Measurements from ENCODE around the gene AIRE. TPM values are rescaled to one million over a fixed set of nuclear protein-coding genes. Genes with fewer than 3 reads are reported as not detected.
A peak's percentile ranks its signal among the peaks of the same experiment; 100 is the strongest.
"Not testable (repeated sequence)": the region's sequence is repeated elsewhere in the genome, so short reads cannot be mapped to it uniquely, and the experiment has no call there.

Gene AIRE
- total RNA-seq, 1 experiment from 2014 or later, result not detected

DNA sequence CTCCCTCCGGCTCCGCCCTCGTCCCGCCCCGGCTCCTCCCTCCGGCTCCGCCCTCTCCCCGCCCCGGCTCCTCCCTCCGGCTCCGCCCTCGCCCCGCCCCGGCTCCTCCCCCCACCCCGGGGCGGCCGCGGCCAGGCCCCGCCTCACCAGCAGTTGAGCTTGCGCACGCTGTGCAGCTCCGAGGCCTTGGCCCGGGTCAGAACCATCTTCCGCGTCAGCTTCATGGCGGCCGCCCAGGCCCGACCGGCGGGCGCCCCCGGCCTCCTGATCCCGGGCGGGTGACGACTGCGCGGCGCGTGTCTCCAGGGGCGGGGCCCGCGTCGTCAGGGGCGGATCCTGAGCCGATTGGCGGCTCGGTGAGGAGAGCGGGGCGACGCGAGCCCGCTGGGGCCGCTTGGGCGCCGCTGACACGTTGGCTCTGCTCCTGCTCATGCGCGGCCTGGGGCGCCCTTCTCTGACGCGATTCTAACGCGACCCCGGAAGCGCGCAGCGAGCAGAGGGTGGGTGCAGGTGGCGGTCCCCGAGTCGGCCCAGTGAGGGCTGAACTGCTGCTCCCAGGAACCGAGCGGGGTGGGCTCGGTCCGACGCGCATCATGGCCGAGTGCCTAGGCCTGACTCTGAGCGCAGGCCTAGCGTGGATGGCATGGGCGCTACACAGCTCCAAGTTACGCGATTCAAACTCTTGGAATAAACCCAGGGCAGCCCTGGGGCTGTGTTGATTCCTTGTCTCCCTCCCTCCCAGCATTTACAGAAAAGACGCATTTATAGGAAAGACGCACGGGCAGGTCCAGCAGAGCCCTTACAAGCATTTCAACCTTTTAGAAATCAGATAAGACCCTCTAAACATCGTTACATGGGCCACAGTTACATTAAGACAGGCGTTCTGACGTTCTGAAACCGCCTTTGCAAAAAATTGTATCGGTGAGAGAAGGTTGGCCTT, 53.6 kb downstream of the AIRE start, which contains the start of gene CFAP410:
TSS of gene CFAP410 (minus strand) at position 420 of the 940 bp plus-strand sequence. CDS start at position 224, 196 bp downstream.
- H3K27me3 ChIP-seq (replicated peaks; ENCODE audit: insufficient read depth, low read depth, low read length, poor library complexity), result no peaks in the 10 kb centered on the region
- ChIA-PET POLR2A (ENCODE audit: low non-redundant PET) (interaction anchor here (1.1 kb wide), 1 partner anchor 586 kb away, joined by 10 read pairs; no protein-coding TSS in a partner anchor), CTCF (interaction anchor here (0.8 kb wide), 1 partner anchor 41 kb away, joined by 3 read pairs; no protein-coding TSS in a partner anchor)
- TSS peak; percentile 85 for BruUV-seq (replicated peaks)
- H3K27ac ChIP-seq (ENCODE audit: low read depth, low read length, poor library complexity, severe bottlenecking), result peak within 1 kb of the TSS; percentile 98
- TF ChIP-seq, protein P1, sequence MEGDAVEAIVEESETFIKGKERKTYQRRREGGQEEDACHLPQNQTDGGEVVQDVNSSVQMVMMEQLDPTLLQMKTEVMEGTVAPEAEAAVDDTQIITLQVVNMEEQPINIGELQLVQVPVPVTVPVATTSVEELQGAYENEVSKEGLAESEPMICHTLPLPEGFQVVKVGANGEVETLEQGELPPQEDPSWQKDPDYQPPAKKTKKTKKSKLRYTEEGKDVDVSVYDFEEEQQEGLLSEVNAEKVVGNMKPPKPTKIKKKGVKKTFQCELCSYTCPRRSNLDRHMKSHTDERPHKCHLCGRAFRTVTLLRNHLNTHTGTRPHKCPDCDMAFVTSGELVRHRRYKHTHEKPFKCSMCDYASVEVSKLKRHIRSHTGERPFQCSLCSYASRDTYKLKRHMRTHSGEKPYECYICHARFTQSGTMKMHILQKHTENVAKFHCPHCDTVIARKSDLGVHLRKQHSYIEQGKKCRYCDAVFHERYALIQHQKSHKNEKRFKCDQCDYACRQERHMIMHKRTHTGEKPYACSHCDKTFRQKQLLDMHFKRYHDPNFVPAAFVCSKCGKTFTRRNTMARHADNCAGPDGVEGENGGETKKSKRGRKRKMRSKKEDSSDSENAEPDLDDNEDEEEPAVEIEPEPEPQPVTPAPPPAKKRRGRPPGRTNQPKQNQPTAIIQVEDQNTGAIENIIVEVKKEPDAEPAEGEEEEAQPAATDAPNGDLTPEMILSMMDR (conservative IDR thresholded peaks at IDR 0.05; ENCODE audit: low read depth, low read length), result no peak
- no peak for TF ChIP-seq EZH2 (IDR thresholded peaks at IDR 0.05; ENCODE audit: borderline replicate concordance, low read depth, low read length, poor library complexity, severe bottlenecking)
- H3K36me3 ChIP-seq (ENCODE audit: insufficient read depth, low read length, poor library complexity, severe bottlenecking), result no peaks in the 10 kb centered on the region
- intact Hi-C loops (cut with micrococcal nuclease; ENCODE audit: unreplicated experiment), result no loop called here
- H3K4me3 ChIP-seq (ENCODE audit: low read depth, low read length, poor library complexity, severe bottlenecking), result peak within 1 kb of the TSS; percentile 62
- peaks cover 6% of the 10 kb centered on the region for H3K4me1 ChIP-seq (ENCODE audit: insufficient read depth, low read length, poor library complexity, severe bottlenecking)
- peak; percentile 96 for DNase-seq (ENCODE audit: low spot score)
- H3K9me3 ChIP-seq (ENCODE audit: low read depth, low read length, poor library complexity, severe bottlenecking), result no peaks in the 10 kb centered on the region

DNA sequence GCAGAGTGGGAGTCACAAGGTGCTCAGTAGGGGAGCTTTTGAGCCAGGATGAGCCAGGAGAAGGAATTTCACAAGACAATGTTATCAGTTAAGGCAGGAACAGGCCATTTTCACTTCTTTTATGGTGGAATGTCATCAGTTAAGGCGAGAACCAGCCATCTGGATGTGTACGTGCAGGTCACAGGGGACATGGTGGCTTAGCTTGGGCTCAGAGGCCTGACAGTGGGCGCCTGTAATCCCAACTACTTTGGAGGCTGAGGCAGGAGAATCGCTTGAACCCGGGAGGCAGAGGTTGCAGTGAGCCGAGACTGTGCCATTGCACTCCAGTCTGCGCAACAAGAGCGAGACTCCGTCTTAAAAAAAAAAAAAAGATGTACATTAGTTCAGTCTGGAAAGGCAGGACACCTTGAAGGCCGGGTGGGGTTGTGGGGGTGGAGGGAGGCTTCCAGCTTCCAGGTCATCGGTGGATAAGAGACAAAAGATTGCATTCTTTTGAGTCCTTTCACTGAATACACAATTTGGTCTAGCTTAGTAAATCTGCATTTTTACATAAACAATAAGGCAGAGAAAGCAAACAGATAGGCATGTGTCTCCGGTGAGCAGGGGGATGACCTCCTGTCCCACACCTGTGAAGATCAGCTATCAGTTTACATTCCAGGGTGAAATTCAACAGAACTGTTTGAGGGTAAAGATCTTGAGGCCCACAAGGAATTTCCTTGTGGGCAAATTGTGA, 56.2 kb downstream of the AIRE start:
- BruUV-seq (replicated peaks), result not testable (repeated sequence)

DNA sequence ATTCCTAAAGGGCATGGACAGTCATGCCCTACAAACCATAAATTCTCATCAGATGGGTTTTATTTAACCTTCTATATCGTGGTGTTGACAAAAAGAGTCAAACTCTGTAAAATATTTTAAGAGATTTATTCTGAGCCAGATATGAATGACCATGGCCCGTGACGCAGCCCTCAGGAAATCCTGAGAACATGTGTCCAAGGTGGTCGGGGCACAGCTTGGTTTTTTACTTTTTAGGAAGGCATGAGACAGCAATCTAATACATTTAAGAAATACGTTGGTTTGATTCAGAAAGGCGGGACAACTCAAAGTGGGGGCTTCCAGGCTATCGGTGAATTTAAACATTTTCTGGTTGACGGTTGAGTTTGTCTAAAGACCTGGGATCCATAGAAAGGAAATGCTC, 57.3 kb downstream of the AIRE start:
- POLR2A ChIA-PET (ENCODE audit: low non-redundant PET); DNase-seq (ENCODE audit: low spot score); H3K36me3 ChIP-seq (ENCODE audit: insufficient read depth, low read length, poor library complexity, severe bottlenecking); H3K27ac ChIP-seq (ENCODE audit: low read depth, low read length, poor library complexity, severe bottlenecking); intact Hi-C loops (cut with micrococcal nuclease; ENCODE audit: unreplicated experiment); BruUV-seq (replicated peaks); H3K27me3 ChIP-seq (replicated peaks; ENCODE audit: insufficient read depth, low read depth, low read length, poor library complexity); H3K9me3 ChIP-seq (ENCODE audit: low read depth, low read length, poor library complexity, severe bottlenecking); H3K4me1 ChIP-seq (ENCODE audit: insufficient read depth, low read length, poor library complexity, severe bottlenecking); H3K4me3 ChIP-seq (ENCODE audit: low read depth, low read length, poor library complexity, severe bottlenecking); CTCF ChIA-PET: not testable (repeated sequence)

More for the DNA sequence above, 56.2 kb downstream of the AIRE start:
- DNase-seq (ENCODE audit: low spot score); intact Hi-C loops (cut with micrococcal nuclease; ENCODE audit: unreplicated experiment); H3K4me1 ChIP-seq (ENCODE audit: insufficient read depth, low read length, poor library complexity, severe bottlenecking); H3K27ac ChIP-seq (ENCODE audit: low read depth, low read length, poor library complexity, severe bottlenecking); H3K36me3 ChIP-seq (ENCODE audit: insufficient read depth, low read length, poor library complexity, severe bottlenecking); POLR2A ChIA-PET (ENCODE audit: low non-redundant PET); CTCF ChIA-PET; H3K9me3 ChIP-seq (ENCODE audit: low read depth, low read length, poor library complexity, severe bottlenecking); H3K4me3 ChIP-seq (ENCODE audit: low read depth, low read length, poor library complexity, severe bottlenecking); H3K27me3 ChIP-seq (replicated peaks; ENCODE audit: insufficient read depth, low read depth, low read length, poor library complexity): not testable (repeated sequence)

DNA sequence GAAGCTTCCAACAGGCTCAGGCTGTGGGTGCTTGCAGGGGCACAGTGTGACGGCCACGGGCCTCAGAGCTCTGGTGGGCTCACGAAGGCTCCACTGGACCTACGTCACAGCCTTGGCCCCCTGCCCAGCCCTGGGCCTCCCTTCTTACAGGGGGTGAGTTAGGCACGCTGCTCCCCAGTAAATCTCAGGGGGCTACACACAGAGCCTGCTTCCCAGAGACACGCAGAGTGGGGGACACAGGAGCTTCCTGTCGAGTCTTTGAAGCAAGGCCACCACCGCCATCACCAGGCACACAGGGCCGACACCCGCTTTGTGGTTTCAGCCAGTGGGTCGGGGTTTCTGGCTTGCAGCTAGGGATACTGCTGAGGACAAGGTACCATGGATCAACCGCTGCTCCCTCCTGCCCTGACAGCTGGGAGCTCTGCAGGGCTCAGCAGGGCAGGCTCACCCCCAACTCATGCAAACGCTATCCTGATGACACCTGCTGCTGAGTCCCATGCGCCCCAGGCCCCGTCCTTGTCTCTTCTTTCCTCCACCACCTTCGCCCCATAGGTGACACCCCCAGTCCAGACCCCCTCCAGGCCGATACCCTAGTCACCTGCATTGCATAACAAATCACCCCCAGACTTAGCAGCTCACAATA, 59.0 kb downstream of the AIRE start:
- CTCF ChIA-PET, result no interaction called here
- no peaks in the 10 kb centered on the region for H3K9me3 ChIP-seq (ENCODE audit: low read depth, low read length, poor library complexity, severe bottlenecking)

More for the DNA sequence above, 59.0 kb downstream of the AIRE start:
- DNase-seq (ENCODE audit: low spot score), result no peak
- TF ChIP-seq, protein P1 (conservative IDR thresholded peaks at IDR 0.05; ENCODE audit: low read depth, low read length), result no peak
- no peaks in the 10 kb centered on the region for H3K4me1 ChIP-seq (ENCODE audit: insufficient read depth, low read length, poor library complexity, severe bottlenecking)
- POLR2A ChIA-PET (ENCODE audit: low non-redundant PET), result interaction anchor here (0.6 kb wide), 1 partner anchor 450 kb away, joined by 4 read pairs; no protein-coding TSS in a partner anchor
- intact Hi-C loops (cut with micrococcal nuclease; ENCODE audit: unreplicated experiment), result no loop called here
- peaks cover 11% of the 10 kb centered on the region for H3K27me3 ChIP-seq (replicated peaks; ENCODE audit: insufficient read depth, low read depth, low read length, poor library complexity)
- no peak overlapping the region for H3K27ac ChIP-seq (ENCODE audit: low read depth, low read length, poor library complexity, severe bottlenecking)
- no peaks in the 10 kb centered on the region for H3K36me3 ChIP-seq (ENCODE audit: insufficient read depth, low read length, poor library complexity, severe bottlenecking)
- no peak overlapping the region for H3K4me3 ChIP-seq (ENCODE audit: low read depth, low read length, poor library complexity, severe bottlenecking)
- no TSS peak for BruUV-seq (replicated peaks)

Measured in A673 (cell line).